PC-9 (cell line): ENCODE data around the gene OLR1. TPM values are rescaled to one million over a fixed set of nuclear protein-coding genes. Genes with fewer than 3 reads are reported as not detected.
A peak's percentile ranks its signal among the peaks of the same experiment; 100 is the strongest.

Experiments used
- BruUV-seq: library from RNA; stranded (reverse); fragments of 400-500 nt; replicated peaks from 2 replicates; lab custom pipeline; 2021; lab: Mats Ljungman, UMichigan
- CTCF ChIA-PET: fragments of 300-600 bp; sonication (Branson Sonifier 250); formaldehyde crosslinking; loops from one replicate; lab custom pipeline; 2022; ENCODE audit warnings: antibody characterized with exemption; lab: Charles Lee
- POLR2A ChIA-PET: fragments of 300-600 bp; sonication (Branson Sonifier 250); formaldehyde crosslinking; loops from one replicate; lab custom pipeline; 2022; ENCODE audit warnings: antibody characterized with exemption; ENCODE audit not compliant: unreplicated experiment; lab: Charles Lee
- DNase-seq, 2 experiments: peaks; one replicate each; pipeline versions ENCODE4 v3.0.0 to v3.0.0-alpha.2; 2015 to 2022; ENCODE audit warnings: mixed read lengths in 1 of 2
- H2AFZ ChIP-seq: fragments of 200-600 bp; sonication (generic); 2 replicates; pipeline ENCODE4 v1.8.1; 2017; ENCODE audit warnings: antibody characterized with exemption
- H3F3A ChIP-seq: fragments of 200-600 bp; sonication (generic); 2 replicates; pipeline ENCODE4 v1.8.1; 2017; ENCODE audit warnings: antibody characterized with exemption, mild to moderate bottlenecking, low read depth; ENCODE audit not compliant: insufficient read depth
- H3K27ac ChIP-seq: fragments of 200-600 bp; sonication (generic); 2 replicates; pipeline ENCODE4 v1.6.1; 2016; ENCODE audit warnings: mixed run types
- H3K27me3 ChIP-seq: fragments of 200-600 bp; sonication (generic); 2 replicates; pipeline ENCODE4 v1.6.1; 2016; ENCODE audit warnings: low read depth, mixed run types; ENCODE audit not compliant: insufficient read depth
- H3K36me3 ChIP-seq: fragments of 200-600 bp; sonication (generic); 2 replicates; pipeline ENCODE4 v1.6.1; 2016; ENCODE audit warnings: low read depth, mixed run types
- H3K4me1 ChIP-seq: fragments of 200-600 bp; sonication (generic); replicated peaks from 2 replicates; pipeline ENCODE4 v1.6.1; 2016; ENCODE audit warnings: mixed run types; ENCODE audit not compliant: insufficient read depth
- H3K4me2 ChIP-seq: fragments of 200-600 bp; sonication (generic); 2 replicates; pipeline ENCODE4 v1.6.1; 2017; ENCODE audit warnings: mixed run types
- H3K4me3 ChIP-seq: fragments of 200-600 bp; sonication (generic); 2 replicates; pipeline ENCODE4 v1.6.1; 2016; ENCODE audit warnings: mixed run types
- H3K79me2 ChIP-seq: fragments of 200-600 bp; sonication (generic); 2 replicates; pipeline ENCODE4 v1.6.1; 2017; ENCODE audit warnings: low read depth, mixed run types
- H3K9me2 ChIP-seq: fragments of 200-600 bp; sonication (generic); 2 replicates; pipeline ENCODE4 v1.8.1; 2017; ENCODE audit warnings: mild to moderate bottlenecking; ENCODE audit not compliant: insufficient read depth
- H3K9me3 ChIP-seq: fragments of 200-600 bp; sonication (generic); 2 replicates; pipeline ENCODE4 v1.8.1; 2016; ENCODE audit warnings: low read depth; ENCODE audit not compliant: insufficient read depth
- H4K20me1 ChIP-seq: fragments of 200-600 bp; sonication (generic); 2 replicates; pipeline ENCODE4 v1.8.1; 2017; ENCODE audit not compliant: insufficient read depth
- EZH2 ChIP-seq: fragments of 200-600 bp; sonication (generic); IDR thresholded peaks from 2 replicates; pipeline ENCODE4 v1.8.0; 2017; ENCODE audit warnings: antibody characterized with exemption, low read depth
- intact Hi-C: fragments of 100-400 bp; cut with micrococcal nuclease; formaldehyde crosslinking; loops from one replicate; pipeline ENCODE4 v1.10.0; 2022; ENCODE audit not compliant: unreplicated experiment
- total RNA-seq: library from RNA; stranded (reverse); gene quantifications from 2 replicates; pipeline ENCODE4 v1.2.3, GENCODE V29; 2021
- TF ChIP-seq, protein P1 (sequence below): fragments of 200-600 bp; sonication (generic); conservative IDR thresholded peaks from 2 replicates; pipeline ENCODE4 v1.6.1; 2017; ENCODE audit warnings: mixed run types, antibody characterized with exemption, mild to moderate bottlenecking, moderate library complexity

Gene OLR1
- total RNA-seq, 1 experiment from 2014 or later = 22.4 TPM

DNA sequence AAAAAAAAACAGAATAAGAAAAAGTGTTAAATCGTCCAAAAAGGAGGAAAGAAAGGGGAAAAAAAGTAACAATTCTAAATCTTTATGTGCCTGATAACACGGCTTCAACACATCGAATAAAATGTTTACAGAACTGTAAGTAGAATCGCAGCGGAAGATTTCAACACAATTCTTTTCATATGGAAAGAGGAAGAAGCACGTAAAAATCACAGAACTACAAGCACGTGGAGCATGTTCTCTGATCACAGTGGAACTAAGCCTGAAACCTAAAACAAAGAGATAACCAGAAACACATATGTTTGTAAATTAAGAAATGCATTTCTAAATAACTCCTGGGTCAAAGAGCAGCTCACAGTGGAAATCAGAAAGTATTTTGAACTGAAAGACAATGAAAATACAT is 50.7 kb downstream of the OLR1 start:
- TF ChIP-seq, protein P1, sequence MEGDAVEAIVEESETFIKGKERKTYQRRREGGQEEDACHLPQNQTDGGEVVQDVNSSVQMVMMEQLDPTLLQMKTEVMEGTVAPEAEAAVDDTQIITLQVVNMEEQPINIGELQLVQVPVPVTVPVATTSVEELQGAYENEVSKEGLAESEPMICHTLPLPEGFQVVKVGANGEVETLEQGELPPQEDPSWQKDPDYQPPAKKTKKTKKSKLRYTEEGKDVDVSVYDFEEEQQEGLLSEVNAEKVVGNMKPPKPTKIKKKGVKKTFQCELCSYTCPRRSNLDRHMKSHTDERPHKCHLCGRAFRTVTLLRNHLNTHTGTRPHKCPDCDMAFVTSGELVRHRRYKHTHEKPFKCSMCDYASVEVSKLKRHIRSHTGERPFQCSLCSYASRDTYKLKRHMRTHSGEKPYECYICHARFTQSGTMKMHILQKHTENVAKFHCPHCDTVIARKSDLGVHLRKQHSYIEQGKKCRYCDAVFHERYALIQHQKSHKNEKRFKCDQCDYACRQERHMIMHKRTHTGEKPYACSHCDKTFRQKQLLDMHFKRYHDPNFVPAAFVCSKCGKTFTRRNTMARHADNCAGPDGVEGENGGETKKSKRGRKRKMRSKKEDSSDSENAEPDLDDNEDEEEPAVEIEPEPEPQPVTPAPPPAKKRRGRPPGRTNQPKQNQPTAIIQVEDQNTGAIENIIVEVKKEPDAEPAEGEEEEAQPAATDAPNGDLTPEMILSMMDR = no peak
- no peak for TF ChIP-seq EZH2
- intact Hi-C loops = no loop called here
- POLR2A ChIA-PET = no interaction called here

DNA sequence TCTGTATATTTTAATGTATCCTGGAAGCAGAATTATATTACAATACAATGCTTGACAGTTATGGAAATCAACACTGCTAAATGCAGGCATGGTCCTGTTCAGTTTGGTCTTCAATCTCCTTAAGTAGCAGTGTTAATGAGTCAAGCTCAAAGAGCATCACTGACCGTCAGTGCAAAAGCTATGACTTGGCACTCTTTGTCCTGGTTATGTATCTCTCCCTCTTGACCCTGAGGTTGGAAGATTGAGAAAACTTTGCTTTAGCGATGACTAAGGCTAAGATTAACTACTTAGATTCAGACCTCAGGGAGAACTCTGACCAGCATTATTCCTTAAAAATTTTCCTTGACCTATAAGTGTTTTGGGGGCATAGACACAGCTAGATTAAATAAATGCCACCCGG is 52.9 kb downstream of the OLR1 start:
- Histone ChIP-seq H3K9me3 (no peaks in the 10 kb centered on the region), H3K4me1 (no peaks in the 10 kb centered on the region), H3K27ac (no peak overlapping the region), H2AFZ (0 out of 2 replicates have a peak overlapping the region, but pooled peaks have one; percentile 20), H3K4me3 (no peak overlapping the region), H3K4me2 (no peak overlapping the region), H3K9me2 (no peaks in the 10 kb centered on the region), H3K79me2 (no peaks in the 10 kb centered on the region), H3K36me3 (no peaks in the 10 kb centered on the region), H4K20me1 (no peaks in the 10 kb centered on the region), H3F3A (no peaks in the 10 kb centered on the region), H3K27me3 (no peaks in the 10 kb centered on the region)
- TF ChIP-seq, protein P1 = no peak
- no peak for TF ChIP-seq EZH2
- no TSS peak for BruUV-seq
- DNase-seq = no peak
- intact Hi-C loops = no loop called here
- ChIA-PET POLR2A (interaction anchor here (0.6 kb wide), 1 partner anchor 243 kb away, joined by 3 read pairs; no protein-coding TSS in a partner anchor), CTCF (no interaction called here)

More for the DNA sequence above, 50.7 kb downstream of the OLR1 start:
- Histone ChIP-seq H3K27me3 (no peaks in the 10 kb centered on the region), H3K4me3 (no peak overlapping the region), H4K20me1 (no peaks in the 10 kb centered on the region), H3K79me2 (no peaks in the 10 kb centered on the region), H3K27ac (no peak overlapping the region), H3F3A (no peaks in the 10 kb centered on the region), H3K36me3 (no peaks in the 10 kb centered on the region), H3K9me2 (no peaks in the 10 kb centered on the region), H3K9me3 (no peaks in the 10 kb centered on the region), H3K4me1 (no peaks in the 10 kb centered on the region), H2AFZ (no peak overlapping the region), H3K4me2 (no peak overlapping the region)
- no TSS peak for BruUV-seq
- no peak for DNase-seq
- CTCF ChIA-PET = interaction anchor here (0.7 kb wide), 1 partner anchor 12 kb away, joined by 3 read pairs; no protein-coding TSS in a partner anchor

DNA sequence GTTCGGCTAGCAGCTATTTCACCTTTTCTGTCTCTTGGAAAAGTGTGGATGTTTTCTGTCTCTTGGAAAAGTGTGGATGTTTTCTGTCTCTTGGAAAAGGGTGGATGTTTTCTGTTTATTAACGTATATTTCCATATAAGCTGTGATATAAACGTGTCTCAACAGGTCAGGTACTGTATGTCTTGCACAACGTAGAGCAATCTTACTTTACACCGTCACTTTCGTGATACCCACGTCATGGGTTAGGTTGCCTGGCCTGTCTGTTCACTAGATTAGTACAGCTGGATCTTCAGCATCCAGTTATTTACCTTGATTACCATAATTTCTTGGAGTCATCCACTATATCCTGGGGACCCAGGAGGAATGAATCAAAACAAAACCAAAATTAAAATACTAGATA is 56.0 kb downstream of the OLR1 start:
- H3K4me3 ChIP-seq = no peak overlapping the region
- CTCF ChIA-PET = no interaction called here
- H3K9me2 ChIP-seq = no peaks in the 10 kb centered on the region
- BruUV-seq = no TSS peak
- no peak overlapping the region for H3K4me2 ChIP-seq
- no peaks in the 10 kb centered on the region for H3F3A ChIP-seq
- POLR2A ChIA-PET = no interaction called here
- H3K4me1 ChIP-seq = peaks cover 11% of the 10 kb centered on the region
- TF ChIP-seq, protein P1 = no peak
- no peak for TF ChIP-seq EZH2
- H3K79me2 ChIP-seq = no peaks in the 10 kb centered on the region
- H2AFZ ChIP-seq = no peak overlapping the region
- H3K9me3 ChIP-seq = no peaks in the 10 kb centered on the region
- no peak overlapping the region for H3K27ac ChIP-seq
- no peaks in the 10 kb centered on the region for H3K36me3 ChIP-seq
- DNase-seq = no peak
- no peaks in the 10 kb centered on the region for H4K20me1 ChIP-seq
- intact Hi-C loops = no loop called here
- no peaks in the 10 kb centered on the region for H3K27me3 ChIP-seq
